ENCODE measurements around the gene AGBL5. TPM values are rescaled to one million over a fixed set of nuclear protein-coding genes. Genes with fewer than 3 reads are reported as not detected.

The AGBL5 gene
- total and polyA plus RNA-seq, 8 donors: 7.8 to 29.0 (median 12.2) TPM

- TF ChIP-seq EP300 (IDR thresholded peaks at IDR 0.05) (no peak), POLR2AphosphoS5 (IDR thresholded peaks at IDR 0.05) (no peak), POLR2A (IDR thresholded peaks at IDR 0.05) (no peak), CTCF (IDR thresholded peaks at IDR 0.05) (no peak)
- H3K4me3 ChIP-seq: no peak overlapping the region
- peaks cover 6 to 28% (median 17%) of the 10 kb centered on the region in 4 donors for H3K4me1 ChIP-seq
- no peaks in the 10 kb centered on the region for H3K9me3 ChIP-seq
- WGBS, 5 donors: 76 to 86% (median 84%) methylated on average over 9 to 17 of the region's 17 CpGs
- DNase-seq: no peak
- no peak overlapping the region for H3K27ac ChIP-seq
- no peaks in the 10 kb centered on the region for H3K27me3 ChIP-seq
- peaks cover 64 to 85% (median 71%) of the 10 kb centered on the region in 4 donors for H3K36me3 ChIP-seq
- intact Hi-C loops (cut with DNase I; ENCODE audit: low total_unique reads): loop anchor here (10.0 kb wide), 1 partner anchor 46 kb away; the partner anchor contains the start of gene KHK
These were observed 12.7 kb upstream of the AGBL5 start for GRCh38 chr2:27038631-27039339.

GRCh38 chr2:27039426-27039825 lies 12.0 kb upstream of the AGBL5 start:
- H3K27ac ChIP-seq: no peak overlapping the region
- H3K4me3 ChIP-seq: no peak overlapping the region
- no peak for TF ChIP-seq POLR2A (IDR thresholded peaks at IDR 0.05)
- no peak for TF ChIP-seq POLR2AphosphoS5 (IDR thresholded peaks at IDR 0.05)
- TF ChIP-seq CTCF (IDR thresholded peaks at IDR 0.05): no peak
- no peak for TF ChIP-seq EP300 (IDR thresholded peaks at IDR 0.05)
- H3K9me3 ChIP-seq: no peaks in the 10 kb centered on the region
- no peak for DNase-seq
- peaks cover 64 to 85% (median 71%) of the 10 kb centered on the region in 4 donors for H3K36me3 ChIP-seq
- intact Hi-C loops (cut with DNase I; ENCODE audit: low total_unique reads): loop anchor here (10.0 kb wide), 1 partner anchor 45 kb away; the partner anchor contains the start of gene KHK
- H3K4me1 ChIP-seq: peaks cover 0 to 21% (median 11%) of the 10 kb centered on the region in 4 donors
- WGBS, 5 donors: 90 to 98% (median 93%) methylated on average over 6 of the region's 6 CpGs
- no peaks in the 10 kb centered on the region for H3K27me3 ChIP-seq

GRCh38 chr2:27039871-27040270 lies 11.6 kb upstream of the AGBL5 start:
- peaks cover 0 to 17% (median 6%) of the 10 kb centered on the region in 4 donors for H3K4me1 ChIP-seq
- no peak for DNase-seq
- H3K9me3 ChIP-seq: no peaks in the 10 kb centered on the region
- H3K27ac ChIP-seq: no peak overlapping the region
- peaks cover 64 to 83% (median 70%) of the 10 kb centered on the region in 4 donors for H3K36me3 ChIP-seq
- TF ChIP-seq POLR2AphosphoS5 (IDR thresholded peaks at IDR 0.05) (no peak), CTCF (IDR thresholded peaks at IDR 0.05) (no peak), POLR2A (IDR thresholded peaks at IDR 0.05) (no peak), EP300 (IDR thresholded peaks at IDR 0.05) (no peak)
- intact Hi-C loops (cut with DNase I; ENCODE audit: low total_unique reads): loop anchor here (10.0 kb wide), 1 partner anchor 45 kb away; the partner anchor contains the start of gene KHK
- WGBS, 5 donors: 93 to 96% (median 95%) methylated on average over 6 to 7 of the region's 7 CpGs
- H3K4me3 ChIP-seq: no peak overlapping the region
- no peaks in the 10 kb centered on the region for H3K27me3 ChIP-seq

GRCh38 chr2:27040282-27040681 lies 11.2 kb upstream of the AGBL5 start:
- no peak overlapping the region for H3K27ac ChIP-seq
- 83 to 92% (median 89%) methylated on average over 6 to 8 of the region's 8 CpGs for WGBS, 5 donors
- H3K9me3 ChIP-seq: no peaks in the 10 kb centered on the region
- DNase-seq: no peak
- H3K4me3 ChIP-seq: no peak overlapping the region
- no peaks in the 10 kb centered on the region for H3K27me3 ChIP-seq
- intact Hi-C loops (cut with DNase I; ENCODE audit: low total_unique reads): no loop called here
- peaks cover 60 to 79% (median 67%) of the 10 kb centered on the region in 4 donors for H3K36me3 ChIP-seq
- H3K4me1 ChIP-seq: peaks cover 0 to 13% (median 3%) of the 10 kb centered on the region in 4 donors
- TF ChIP-seq CTCF (IDR thresholded peaks at IDR 0.05): no peak
- no peak for TF ChIP-seq POLR2AphosphoS5 (IDR thresholded peaks at IDR 0.05)
- TF ChIP-seq EP300 (IDR thresholded peaks at IDR 0.05): no peak
- no peak for TF ChIP-seq POLR2A (IDR thresholded peaks at IDR 0.05)

Measured in stomach (tissue), 9 donors.